Breast epithelium (tissue), 4 donors: ENCODE measurements around the gene EP300. TPM values are rescaled to one million over a fixed set of nuclear protein-coding genes. Genes with fewer than 3 reads are reported as not detected.

Source experiments
- DNase-seq, 2 donors: peaks; one replicate each; pipeline ENCODE4 v3.0.0-alpha.2; 2019; ENCODE audit warnings: low spot score in 2 of 2
- H3K27ac ChIP-seq, 2 donors: fragments of 200-600 bp; sonication (generic) in 1 of 2; one replicate each; pipeline ENCODE4 v1.5.1; 2016 to 2019; ENCODE audit warnings: mild to moderate bottlenecking in 1 of 2
- H3K27me3 ChIP-seq, 2 donors: fragments of 200-600 bp; sonication (generic) in 1 of 2; one replicate each; pipeline versions ENCODE4 v1.5.1 to v1.6.0; 2017 to 2019; ENCODE audit warnings: control low read depth in 1 of 2, mild to moderate bottlenecking in 1 of 2
- H3K36me3 ChIP-seq: fragments of 200-600 bp; one replicate; pipeline ENCODE4 v1.5.1; 2019
- H3K4me1 ChIP-seq, 2 donors: fragments of 200-600 bp; sonication (generic); one replicate each; pipeline ENCODE4 v1.5.1; 2016 to 2019; ENCODE audit warnings: control low read depth in 1 of 2
- H3K4me3 ChIP-seq, 3 donors: fragments of 200-600 bp; sonication (generic); 1 replicate in 2 of 3; 2 replicates in 1 of 3; pipeline ENCODE4 v1.5.1; 2016 to 2019; ENCODE audit warnings: mild to moderate bottlenecking in 3 of 3, moderate library complexity in 2 of 3
- H3K9me3 ChIP-seq, 2 donors: fragments of 200-600 bp; sonication (generic) in 1 of 2; one replicate each; pipeline ENCODE4 v1.5.1; 2016 to 2019; ENCODE audit warnings: control low read depth in 1 of 2
- CTCF ChIP-seq, 3 donors: fragments of 450-650 bp; IDR thresholded peaks; one replicate each; pipeline ENCODE4 v1.5.1; 2016 to 2017; ENCODE audit warnings: antibody characterized with exemption in 3 of 3, mild to moderate bottlenecking in 3 of 3, moderate library complexity in 3 of 3
- POLR2A ChIP-seq: fragments of 450-650 bp; IDR thresholded peaks from one replicate; pipeline ENCODE4 v1.6.1; 2016; ENCODE audit warnings: antibody characterized with exemption, mild to moderate bottlenecking, moderate library complexity
- POLR2AphosphoS5 ChIP-seq, 3 donors: sonication (generic); formaldehyde crosslinking; IDR thresholded peaks; one replicate each; pipeline ENCODE4 v1.6.1; 2017; ENCODE audit warnings: antibody characterized with exemption in 3 of 3
- intact Hi-C: fragments of 100-400 bp; cut with DNase I; formaldehyde crosslinking; loops from one replicate; pipeline ENCODE4 v1.15.1; 2023; ENCODE audit warnings: low total_unique reads
- total RNA-seq, 3 donors: library from RNA; depleted of rRNA; stranded (reverse); fragments of >200 nt; gene quantifications; one replicate each; pipeline ENCODE4 v1.1.0, GENCODE V29; 2016

The EP300 gene
- total RNA-seq, 3 donors from 2014 or later = 50.5 to 118 (median 56.2) TPM

GRCh38 chr22:41181349-41182241 lies 89.2 kb downstream of the EP300 start:
- no peak overlapping the region for H3K4me3 ChIP-seq
- TF ChIP-seq CTCF (IDR thresholded peaks at IDR 0.05) (no peak), POLR2AphosphoS5 (IDR thresholded peaks at IDR 0.05) (no peak), POLR2A (no peak)
- no peaks in the 10 kb centered on the region for H3K9me3 ChIP-seq
- no peaks in the 10 kb centered on the region for H3K27me3 ChIP-seq
- peak in 1 of 2 donors; percentile 44 for DNase-seq
- H3K27ac ChIP-seq = peak overlapping the region; percentile 33 to 49
- H3K36me3 ChIP-seq = peaks cover 4% of the 10 kb centered on the region
- intact Hi-C loops = no loop called here
- H3K4me1 ChIP-seq = no peaks in the 10 kb centered on the region

GRCh38 chr22:41184679-41185078 lies 92.3 kb downstream of the EP300 start:
- H3K27ac ChIP-seq = no peak overlapping the region
- H3K36me3 ChIP-seq = no peaks in the 10 kb centered on the region
- no peak for DNase-seq
- no peaks in the 10 kb centered on the region for H3K4me1 ChIP-seq
- intact Hi-C loops = no loop called here
- TF ChIP-seq POLR2AphosphoS5 (IDR thresholded peaks at IDR 0.05) (no peak), POLR2A (no peak), CTCF (IDR thresholded peaks at IDR 0.05) (no peak)
- H3K9me3 ChIP-seq = no peaks in the 10 kb centered on the region
- H3K4me3 ChIP-seq = no peak overlapping the region
- no peaks in the 10 kb centered on the region for H3K27me3 ChIP-seq

- Histone ChIP-seq H3K36me3 (no peaks in the 10 kb centered on the region), H3K27ac (no peak overlapping the region), H3K9me3 (no peaks in the 10 kb centered on the region), H3K4me1 (no peaks in the 10 kb centered on the region), H3K4me3 (no peak overlapping the region), H3K27me3 (no peaks in the 10 kb centered on the region)
- DNase-seq = peak in 1 of 2 donors; percentile 15
- intact Hi-C loops = loop anchor here (5.0 kb wide), 1 partner anchor 1371 kb away; no protein-coding TSS in a partner anchor
- TF ChIP-seq POLR2AphosphoS5 (IDR thresholded peaks at IDR 0.05) (no peak), CTCF (IDR thresholded peaks at IDR 0.05) (no peak), POLR2A (no peak)
Observed at GRCh38 chr22:41191467-41191866, 99.1 kb downstream of the EP300 start.

GRCh38 chr22:41193829-41194228 lies 101.4 kb downstream of the EP300 start:
- Histone ChIP-seq H3K27me3 (no peaks in the 10 kb centered on the region), H3K4me1 (no peaks in the 10 kb centered on the region), H3K4me3 (no peak overlapping the region), H3K27ac (no peak overlapping the region), H3K9me3 (no peaks in the 10 kb centered on the region), H3K36me3 (no peaks in the 10 kb centered on the region)
- TF ChIP-seq POLR2AphosphoS5 (IDR thresholded peaks at IDR 0.05) = no peak
- TF ChIP-seq POLR2A = no peak
- no peak for TF ChIP-seq CTCF (IDR thresholded peaks at IDR 0.05)
- no peak for DNase-seq
- intact Hi-C loops = loop anchor here (5.0 kb wide), 1 partner anchor 1368 kb away; no protein-coding TSS in a partner anchor
